Measurements from ENCODE around the gene COL9A2.
"Not testable (repeated sequence)": the region's sequence is repeated elsewhere in the genome, so short reads cannot be mapped to it uniquely, and the experiment has no call there.

Gene COL9A2

GRCh38 chr1:40341491-40342380 is 24.6 kb upstream of the COL9A2 start:
- DNase-seq (ENCODE audit: low read depth): no peak
- TF ChIP-seq, protein P1, sequence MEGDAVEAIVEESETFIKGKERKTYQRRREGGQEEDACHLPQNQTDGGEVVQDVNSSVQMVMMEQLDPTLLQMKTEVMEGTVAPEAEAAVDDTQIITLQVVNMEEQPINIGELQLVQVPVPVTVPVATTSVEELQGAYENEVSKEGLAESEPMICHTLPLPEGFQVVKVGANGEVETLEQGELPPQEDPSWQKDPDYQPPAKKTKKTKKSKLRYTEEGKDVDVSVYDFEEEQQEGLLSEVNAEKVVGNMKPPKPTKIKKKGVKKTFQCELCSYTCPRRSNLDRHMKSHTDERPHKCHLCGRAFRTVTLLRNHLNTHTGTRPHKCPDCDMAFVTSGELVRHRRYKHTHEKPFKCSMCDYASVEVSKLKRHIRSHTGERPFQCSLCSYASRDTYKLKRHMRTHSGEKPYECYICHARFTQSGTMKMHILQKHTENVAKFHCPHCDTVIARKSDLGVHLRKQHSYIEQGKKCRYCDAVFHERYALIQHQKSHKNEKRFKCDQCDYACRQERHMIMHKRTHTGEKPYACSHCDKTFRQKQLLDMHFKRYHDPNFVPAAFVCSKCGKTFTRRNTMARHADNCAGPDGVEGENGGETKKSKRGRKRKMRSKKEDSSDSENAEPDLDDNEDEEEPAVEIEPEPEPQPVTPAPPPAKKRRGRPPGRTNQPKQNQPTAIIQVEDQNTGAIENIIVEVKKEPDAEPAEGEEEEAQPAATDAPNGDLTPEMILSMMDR (IDR thresholded peaks at IDR 0.05; ENCODE audit: control insufficient read depth, extremely low read depth, insufficient read depth): no peak

GRCh38 chr1:40339420-40340323 is 22.6 kb upstream of the COL9A2 start:
- DNase-seq (ENCODE audit: low read depth): no peak
- no peak overlapping the region for H3K4me3 ChIP-seq (ENCODE audit: low read depth, low read length)
- TF ChIP-seq, protein P1 (IDR thresholded peaks at IDR 0.05; ENCODE audit: control insufficient read depth, extremely low read depth, insufficient read depth): no peak

More at GRCh38 chr1:40341491-40342380, 24.6 kb upstream of the COL9A2 start:
- no peak overlapping the region for H3K4me3 ChIP-seq (ENCODE audit: low read depth, low read length)

GRCh38 chr1:40338745-40339419 is 21.8 kb upstream of the COL9A2 start:
- DNase-seq (ENCODE audit: low read depth): peak; percentile 69
- TF ChIP-seq, protein P1 (IDR thresholded peaks at IDR 0.05; ENCODE audit: control insufficient read depth, extremely low read depth, insufficient read depth): peak; percentile 100
- no peak overlapping the region for H3K4me3 ChIP-seq (ENCODE audit: low read depth, low read length)

DNA sequence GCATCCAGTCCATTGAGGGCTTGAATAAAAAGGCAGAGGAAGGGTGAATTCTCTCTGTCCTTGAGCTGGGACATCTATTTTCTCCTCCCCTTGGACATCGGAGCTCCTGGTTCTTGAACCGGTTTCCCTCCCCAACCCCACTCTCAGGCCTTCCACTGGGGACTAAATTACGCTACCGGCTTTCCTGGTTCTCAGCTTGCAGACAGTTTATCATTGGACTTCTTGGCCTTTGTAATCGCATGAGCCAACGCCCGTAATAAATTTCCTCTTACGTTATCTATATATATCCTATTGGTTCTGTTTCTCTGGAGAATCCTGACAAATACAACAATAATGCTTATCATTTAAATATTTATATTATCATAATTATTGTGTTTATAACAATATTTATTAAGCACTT is 20.4 kb upstream of the COL9A2 start:
- H3K4me3 ChIP-seq (ENCODE audit: low read depth, low read length): no peak overlapping the region
- no peak for DNase-seq (ENCODE audit: low read depth)
- TF ChIP-seq, protein P1 (IDR thresholded peaks at IDR 0.05; ENCODE audit: control insufficient read depth, extremely low read depth, insufficient read depth): no peak

DNA sequence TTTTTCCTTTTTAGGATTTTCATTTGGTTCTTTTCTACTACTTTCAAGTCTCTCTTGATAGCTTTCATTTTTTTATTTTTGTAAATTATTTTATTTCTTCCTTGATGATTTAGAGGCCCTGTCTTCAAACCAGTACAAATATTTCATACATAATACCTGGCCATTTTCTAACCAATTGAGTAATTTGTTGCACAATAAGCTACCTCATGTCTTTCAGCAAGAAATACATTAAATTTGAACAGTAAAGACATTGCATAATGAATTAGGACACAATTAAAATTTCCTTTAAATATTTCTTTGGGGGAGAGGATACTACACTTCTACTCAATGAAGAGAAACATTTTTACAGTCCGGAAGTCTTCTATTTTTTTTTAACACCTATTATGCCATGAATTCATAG is 15.6 kb upstream of the COL9A2 start:
- DNase-seq (ENCODE audit: low read depth): no peak
- no peak overlapping the region for H3K4me3 ChIP-seq (ENCODE audit: low read depth, low read length)
- TF ChIP-seq, protein P1 (IDR thresholded peaks at IDR 0.05; ENCODE audit: control insufficient read depth, extremely low read depth, insufficient read depth): no peak

DNA sequence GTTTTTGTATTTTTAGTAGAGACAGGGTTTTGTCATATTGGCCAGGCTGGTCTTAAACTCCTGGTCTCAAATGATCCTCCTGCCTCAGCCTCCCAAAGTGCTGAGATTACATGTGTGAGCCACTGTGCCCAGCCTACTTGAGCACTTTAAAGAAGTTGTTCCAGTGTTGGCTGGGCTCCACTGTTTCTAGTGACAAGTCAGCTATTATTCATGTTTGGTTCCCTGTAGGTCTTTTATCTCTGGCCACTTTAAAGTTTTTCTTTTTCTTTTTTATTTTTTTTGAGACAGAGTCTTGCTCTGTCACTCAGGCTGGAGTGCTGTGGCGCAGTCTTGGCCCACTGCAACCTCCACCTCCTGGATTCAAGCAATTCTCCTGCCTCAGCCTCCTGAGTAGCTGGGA is 14.3 kb upstream of the COL9A2 start:
- not testable (repeated sequence) for DNase-seq (ENCODE audit: low read depth); H3K4me3 ChIP-seq (ENCODE audit: low read depth, low read length)

Data from LNCaP clone FGC (cell line).